Peyer's patch (tissue), 4 donors: Measurements from ENCODE around the gene PBRM1. TPM values are rescaled to one million over a fixed set of nuclear protein-coding genes. Genes with fewer than 3 reads are reported as not detected.

Experiments used
- DNase-seq, 3 donors: peaks; one replicate each; pipeline ENCODE4 v3.0.0-alpha.2; 2017 to 2019
- H3K27ac ChIP-seq, 4 donors: fragments of 200-600 bp; sonication (generic); one replicate each; pipeline ENCODE4 v1.5.1; 2016 to 2019
- H3K27me3 ChIP-seq, 2 donors: fragments of 200-600 bp; sonication (generic); one replicate each; pipeline ENCODE4 v1.5.1; 2019
- H3K36me3 ChIP-seq, 3 donors: fragments of 200-600 bp; sonication (generic); one replicate each; pipeline ENCODE4 v1.5.1; 2016 to 2019
- H3K4me1 ChIP-seq, 4 donors: fragments of 200-600 bp; sonication (generic); one replicate each; pipeline ENCODE4 v1.5.1; 2016 to 2019
- H3K4me3 ChIP-seq, 4 donors: fragments of 200-600 bp; sonication (generic); 1 replicate in 3 of 4; 2 replicates in 1 of 4; pipeline ENCODE4 v1.5.1; 2016 to 2019; ENCODE audit warnings: mild to moderate bottlenecking in 1 of 4
- H3K9me3 ChIP-seq, 4 donors: fragments of 200-600 bp; sonication (generic); one replicate each; pipeline ENCODE4 v1.5.1; 2016 to 2019; ENCODE audit warnings: mild to moderate bottlenecking in 1 of 4
- POLR2A ChIP-seq, 2 donors: fragments of 450-650 bp; IDR thresholded peaks; one replicate each; pipeline ENCODE4 v1.5.1; 2017; ENCODE audit warnings: antibody characterized with exemption in 2 of 2, mild to moderate bottlenecking in 2 of 2, moderate library complexity in 2 of 2
- small RNA-seq, 2 donors: library from RNA; depleted of rRNA; stranded (forward); fragments of <200 nt; gene quantifications; one replicate each; pipeline ENCODE3, GENCODE V24; 2016
- total RNA-seq, 4 donors: library from RNA; depleted of rRNA; stranded (reverse); fragments of >200 nt; gene quantifications; one replicate each; pipeline ENCODE4 v1.1.0, GENCODE V29; 2016
- TF ChIP-seq, protein P1 (sequence below), 6 experiments: fragments of 450-650 bp in 4 of 6; fragments of 200-600 bp in 2 of 6; sonication (generic) in 1 of 6; IDR thresholded peaks; one replicate each; pipeline ENCODE4 v1.5.1; 2017 to 2019; ENCODE audit warnings: antibody characterized with exemption in 6 of 6, mild to moderate bottlenecking in 3 of 6, moderate library complexity in 1 of 6

PBRM1 gene
- total RNA-seq, 4 donors from 2014 or later, result 68.1 to 120 (median 82.1) TPM

DNA sequence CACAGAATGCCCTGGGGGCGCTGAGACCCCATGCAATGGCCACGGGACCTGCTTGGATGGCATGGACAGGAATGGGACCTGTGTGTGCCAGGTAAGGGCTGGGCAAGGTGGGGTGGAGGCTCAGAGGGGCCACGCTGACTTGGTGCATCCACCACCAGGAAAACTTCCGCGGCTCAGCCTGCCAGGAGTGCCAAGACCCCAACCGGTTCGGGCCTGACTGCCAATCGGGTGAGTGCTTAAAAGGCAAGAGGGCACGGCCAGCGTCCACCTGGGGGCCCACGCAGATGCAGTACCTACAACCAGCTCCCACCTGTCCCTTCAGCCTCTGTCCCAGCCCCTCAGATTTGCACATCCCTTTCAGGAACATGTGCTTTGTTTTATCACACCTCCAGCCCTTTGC lies 183.7 kb downstream of the PBRM1 start:
- no peak for DNase-seq
- H3K36me3 ChIP-seq, result no peaks in the 10 kb centered on the region
- H3K9me3 ChIP-seq, result no peaks in the 10 kb centered on the region
- H3K27ac ChIP-seq, result no peak overlapping the region
- no peaks in the 10 kb centered on the region for H3K27me3 ChIP-seq
- peaks cover 0 to 6% (median 2%) of the 10 kb centered on the region in 4 donors for H3K4me1 ChIP-seq
- TF ChIP-seq POLR2A (IDR thresholded peaks at IDR 0.05), result no peak
- TF ChIP-seq, protein P1, sequence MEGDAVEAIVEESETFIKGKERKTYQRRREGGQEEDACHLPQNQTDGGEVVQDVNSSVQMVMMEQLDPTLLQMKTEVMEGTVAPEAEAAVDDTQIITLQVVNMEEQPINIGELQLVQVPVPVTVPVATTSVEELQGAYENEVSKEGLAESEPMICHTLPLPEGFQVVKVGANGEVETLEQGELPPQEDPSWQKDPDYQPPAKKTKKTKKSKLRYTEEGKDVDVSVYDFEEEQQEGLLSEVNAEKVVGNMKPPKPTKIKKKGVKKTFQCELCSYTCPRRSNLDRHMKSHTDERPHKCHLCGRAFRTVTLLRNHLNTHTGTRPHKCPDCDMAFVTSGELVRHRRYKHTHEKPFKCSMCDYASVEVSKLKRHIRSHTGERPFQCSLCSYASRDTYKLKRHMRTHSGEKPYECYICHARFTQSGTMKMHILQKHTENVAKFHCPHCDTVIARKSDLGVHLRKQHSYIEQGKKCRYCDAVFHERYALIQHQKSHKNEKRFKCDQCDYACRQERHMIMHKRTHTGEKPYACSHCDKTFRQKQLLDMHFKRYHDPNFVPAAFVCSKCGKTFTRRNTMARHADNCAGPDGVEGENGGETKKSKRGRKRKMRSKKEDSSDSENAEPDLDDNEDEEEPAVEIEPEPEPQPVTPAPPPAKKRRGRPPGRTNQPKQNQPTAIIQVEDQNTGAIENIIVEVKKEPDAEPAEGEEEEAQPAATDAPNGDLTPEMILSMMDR (IDR thresholded peaks at IDR 0.05), result no peak
- H3K4me3 ChIP-seq, result no peak overlapping the region

DNA sequence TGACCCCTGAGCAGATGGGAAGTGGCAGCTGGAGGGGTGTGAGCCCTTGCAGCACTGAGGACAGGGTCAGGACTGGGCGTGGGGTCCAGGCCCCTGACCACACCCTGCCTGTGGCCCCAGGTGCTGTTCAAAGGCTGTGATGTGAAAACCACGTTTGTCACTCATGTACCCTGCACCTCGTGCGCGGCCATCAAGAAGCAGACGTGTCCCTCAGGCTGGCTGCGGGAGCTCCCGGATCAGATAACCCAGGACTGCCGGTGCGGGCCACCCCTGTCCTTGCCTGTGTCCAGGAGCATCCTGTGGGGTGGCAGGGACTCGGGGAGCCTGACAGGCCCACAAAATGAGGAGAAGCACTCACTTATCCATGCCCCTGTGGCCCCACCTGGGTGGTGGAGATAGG lies 184.7 kb downstream of the PBRM1 start:
- no peaks in the 10 kb centered on the region for H3K9me3 ChIP-seq
- no peaks in the 10 kb centered on the region for H3K27me3 ChIP-seq
- no peak overlapping the region for H3K27ac ChIP-seq
- H3K4me3 ChIP-seq, result no peak overlapping the region
- DNase-seq, result no peak
- TF ChIP-seq, protein P1 (IDR thresholded peaks at IDR 0.05), result no peak
- no peak for TF ChIP-seq POLR2A (IDR thresholded peaks at IDR 0.05)
- H3K4me1 ChIP-seq, result peaks cover 0 to 6% (median 2%) of the 10 kb centered on the region in 4 donors
- no peaks in the 10 kb centered on the region for H3K36me3 ChIP-seq

DNA sequence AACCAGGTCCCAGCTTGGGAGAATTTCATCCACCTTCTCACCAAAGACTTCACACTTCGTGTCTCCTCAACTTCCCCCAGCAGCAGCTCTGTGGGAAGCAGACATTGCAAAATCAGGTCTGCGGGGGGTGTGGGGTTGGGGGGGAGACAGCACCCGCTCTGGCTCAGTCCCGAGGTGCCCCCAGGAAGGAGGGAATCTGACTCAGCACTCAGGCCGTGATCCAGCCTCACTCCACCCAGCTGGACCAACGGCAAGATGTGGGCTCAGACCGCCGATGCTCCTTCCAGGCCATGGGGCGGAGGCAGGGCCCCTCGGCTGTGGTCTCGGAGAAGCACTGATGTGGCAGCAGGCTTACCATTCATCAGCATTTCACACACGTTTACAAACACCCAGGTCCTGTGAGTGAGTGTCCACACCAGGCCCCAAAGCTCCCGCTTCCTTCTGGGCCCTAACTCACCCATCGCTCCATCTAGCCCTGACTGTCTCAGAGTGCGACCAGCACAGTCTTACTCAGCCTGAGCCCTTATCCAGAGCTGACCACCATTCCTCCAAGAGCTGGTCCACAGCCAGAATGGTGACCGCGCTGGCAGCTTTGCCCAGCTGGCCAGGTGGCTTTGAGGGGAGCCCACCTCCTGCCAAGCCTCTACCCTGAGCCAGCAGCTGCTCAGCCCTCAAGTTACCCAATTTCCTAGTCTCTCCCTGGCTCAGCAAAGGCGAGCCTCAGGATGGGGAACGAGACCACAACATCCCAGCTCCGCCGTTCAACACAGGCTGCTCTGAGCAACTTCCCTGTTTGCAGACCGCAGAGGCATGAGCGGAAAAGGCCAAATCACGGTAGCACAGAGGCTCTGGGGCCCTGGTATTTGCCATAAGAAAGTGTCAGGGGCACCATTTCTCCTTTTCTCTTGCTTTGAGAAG lies 187.3 kb downstream of the PBRM1 start:
- DNase-seq, result peak in 2 of 3 donors; percentile 41 to 67
- TF ChIP-seq, protein P1 (IDR thresholded peaks at IDR 0.05), result no peak
- Histone ChIP-seq H3K27ac (no peak overlapping the region), H3K4me3 (no peak overlapping the region), H3K36me3 (peaks cover 0 to under 1% (median 0%) of the 10 kb centered on the region in 3 donors), H3K4me1 (peaks cover 0 to 6% (median 2%) of the 10 kb centered on the region in 4 donors), H3K9me3 (no peaks in the 10 kb centered on the region), H3K27me3 (no peaks in the 10 kb centered on the region)

DNA sequence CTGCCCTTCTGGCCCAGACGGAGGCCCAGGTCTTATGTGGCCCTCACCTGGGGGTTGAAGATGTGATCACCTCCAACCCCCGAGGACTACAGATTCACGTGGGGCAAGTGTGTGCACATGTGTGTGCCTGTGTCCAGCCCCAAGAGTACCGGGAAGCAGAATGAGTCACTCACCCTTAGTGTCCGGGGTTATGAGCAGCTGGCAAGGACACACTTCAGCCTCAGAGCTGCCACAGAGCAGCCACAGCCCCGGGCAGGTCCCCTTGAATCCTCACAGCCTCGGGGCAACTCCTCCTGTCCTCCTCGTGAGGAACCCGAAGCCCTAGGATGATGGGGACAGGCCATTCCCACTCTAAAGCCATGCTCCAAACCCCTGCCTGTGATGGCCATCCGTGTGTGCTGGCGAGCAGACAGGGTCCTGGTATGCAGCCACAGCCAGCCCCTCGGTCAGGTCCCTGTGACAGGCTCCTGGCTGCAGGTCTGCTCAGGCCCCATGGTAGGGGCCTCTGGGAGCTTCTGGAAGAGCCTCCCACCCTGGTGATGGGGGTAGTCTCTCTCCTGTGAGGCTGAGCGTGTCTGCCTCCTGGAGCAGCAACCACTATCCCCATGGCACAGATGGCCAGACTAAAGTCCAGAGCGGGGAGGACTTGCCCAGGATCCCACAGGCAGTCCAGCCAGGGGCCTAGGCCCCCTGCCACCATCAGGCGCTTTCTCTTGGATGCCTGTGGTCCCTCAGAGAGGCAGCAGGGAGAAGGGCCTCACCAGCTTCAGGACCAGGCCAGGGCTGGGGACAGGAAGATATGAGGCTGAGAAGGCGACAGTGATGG lies 189.7 kb downstream of the PBRM1 start:
- no peak for TF ChIP-seq POLR2A (IDR thresholded peaks at IDR 0.05)
- TF ChIP-seq, protein P1 (IDR thresholded peaks at IDR 0.05), result no peak
- H3K4me3 ChIP-seq, result peak overlapping the region in 3 of 4 donors; percentile 5 to 42 (median 41)
- peaks cover 0 to 6% (median 2%) of the 10 kb centered on the region in 4 donors for H3K4me1 ChIP-seq
- no peaks in the 10 kb centered on the region for H3K27me3 ChIP-seq
- H3K27ac ChIP-seq, result peak overlapping the region; percentile 35 to 74 (median 52)
- H3K9me3 ChIP-seq, result no peaks in the 10 kb centered on the region
- H3K36me3 ChIP-seq, result peaks cover 0 to 25% (median 0%) of the 10 kb centered on the region in 3 donors
- DNase-seq, result no peak

Small RNA genes lying within 50 kb of the gene (small RNA-seq; reads per million reads assigned to genes)
- gene AC006254.2, result 0 reads per million in 2 donors
- gene RF00569, result 3,015 to 7,430 reads per million in 2 donors
- 0 reads per million in 2 donors for gene RF01183
- gene RNU6-856P, result 0 reads per million in 2 donors
- 0 reads per million in 2 donors for gene RNU6ATAC16P
- 0 reads per million in 2 donors for gene SNORD19
- 0 reads per million in 2 donors for gene SNORD19B
- 2,544 to 4,031 reads per million in 2 donors for gene SNORD69

Other genes starting within 250 kb of the PBRM1 start
- gene SEMA3G, start 240.8 kb downstream of the PBRM1 start, total RNA-seq, result 10 to 100 TPM; 18.8 to 24.8 (median 22.0) TPM
- gene TNNC1, start 231.9 kb downstream of the PBRM1 start, total RNA-seq, result not detected
- 100 to 1,000 TPM in 3 of 4 donors, 10 to 100 TPM in 1; 65.7 to 150 (median 128) TPM for gene NISCH, start 230.3 kb downstream of the PBRM1 start, total RNA-seq
- gene STAB1, start 190.6 kb downstream of the PBRM1 start, total RNA-seq, result 10 to 100 TPM; 27.0 to 98.2 (median 67.2) TPM
- 10 to 100 TPM in 3 of 4 donors, 1 to 10 TPM in 1; 5.1 to 17.3 (median 14.7) TPM for gene NT5DC2, start 152.1 kb downstream of the PBRM1 start, total RNA-seq
- 1 to 10 TPM; 1.7 to 7.7 (median 4.1) TPM for gene UQCC5, start 149.3 kb downstream of the PBRM1 start, total RNA-seq
- gene GNL3, start 119 bp upstream of the PBRM1 start, total RNA-seq, result 100 to 1,000 TPM in 1 of 4 donors, 10 to 100 TPM in 3; 21.5 to 249 (median 48.6) TPM
- 10 to 100 TPM; 25.6 to 31.2 (median 30.3) TPM for gene GLT8D1, start 19.9 kb upstream of the PBRM1 start, total RNA-seq
- gene SPCS1, start 20.2 kb upstream of the PBRM1 start, total RNA-seq, result 100 to 1,000 TPM in 1 of 4 donors, 10 to 100 TPM in 3; 33.8 to 123 (median 65.3) TPM
- gene NEK4, start 85.0 kb upstream of the PBRM1 start, total RNA-seq, result 10 to 100 TPM; 16.5 to 39.6 (median 20.6) TPM
- not detected for gene ITIH1, start 91.7 kb upstream of the PBRM1 start, total RNA-seq
- 1 to 10 TPM in 2 of 4 donors, not detected in 2; 3.6 to 4.1 TPM for gene ITIH3, start 108.9 kb upstream of the PBRM1 start, total RNA-seq
- gene ITIH4, start 144.8 kb upstream of the PBRM1 start, total RNA-seq, result 10 to 100 TPM in 1 of 4 donors, 1 to 10 TPM in 3; 1.1 to 19.8 (median 1.9) TPM
- 10 to 100 TPM in 2 of 4 donors, 1 to 10 TPM in 2; 2.3 to 28.9 (median 11.9) TPM for gene MUSTN1, start 149.1 kb upstream of the PBRM1 start, total RNA-seq
- gene STIMATE, start 211.6 kb upstream of the PBRM1 start, total RNA-seq, result 10 to 100 TPM; 16.1 to 91.6 (median 17.0) TPM